Heart left ventricle (tissue), 16 donors: ENCODE measurements around the gene STAC2. TPM values are rescaled to one million over a fixed set of nuclear protein-coding genes. Genes with fewer than 3 reads are reported as not detected.

ENCODE experiments used
- ATAC-seq, 4 donors: fragments of 200-7000 bp; cut with Tn5 transposase; one replicate each; pipeline ENCODE4 v1.9.1; 2020 to 2022; ENCODE audit warnings: moderate library complexity in 4 of 4, mild to moderate bottlenecking in 3 of 4, moderate number of reproducible peaks in 1 of 4
- DNase-seq, 5 donors: peaks; one replicate each; pipeline ENCODE4 v3.0.0-alpha.2; 2020
- H3K27ac ChIP-seq, 12 donors: fragments of 200-600 bp; sonication (generic) in 4 of 12; one replicate each; pipeline versions ENCODE4 v1.5.0 to v1.8.0; 2016 to 2022; ENCODE audit warnings: mild to moderate bottlenecking in 2 of 12
- H3K27me3 ChIP-seq, 9 donors: fragments of 200-600 bp; sonication (generic) in 2 of 9; one replicate each; pipeline versions ENCODE4 v1.5.1 to v1.8.0; 2016 to 2022; ENCODE audit warnings: mild to moderate bottlenecking in 3 of 9
- H3K36me3 ChIP-seq, 9 donors: fragments of 200-600 bp; sonication (generic) in 2 of 9; one replicate each; pipeline versions ENCODE4 v1.5.0 to v1.8.0; 2018 to 2022; ENCODE audit warnings: mild to moderate bottlenecking in 2 of 9
- H3K4me1 ChIP-seq, 12 donors: fragments of 200-600 bp; sonication (generic) in 4 of 12; one replicate each; pipeline versions ENCODE4 v1.5.0 to v1.8.0; 2016 to 2022; ENCODE audit warnings: mild to moderate bottlenecking in 3 of 12
- H3K4me3 ChIP-seq, 12 donors: fragments of 200-600 bp; sonication (generic) in 4 of 12; one replicate each; pipeline versions ENCODE4 v1.5.0 to v1.8.0; 2017 to 2022; ENCODE audit warnings: mild to moderate bottlenecking in 9 of 12, moderate library complexity in 4 of 12
- H3K9me3 ChIP-seq, 12 donors: fragments of 200-600 bp; sonication (generic) in 4 of 12; one replicate each; pipeline versions ENCODE4 v1.5.0 to v1.8.0; 2016 to 2022; ENCODE audit warnings: mild to moderate bottlenecking in 1 of 12
- POLR2A ChIP-seq, 2 donors: fragments of 450-650 bp; IDR thresholded peaks; one replicate each; pipeline ENCODE4 v1.6.1; 2017; ENCODE audit warnings: antibody characterized with exemption in 2 of 2, mild to moderate bottlenecking in 2 of 2, moderate library complexity in 2 of 2
- WGBS, 4 donors: extraction: QIAGEN DNeasy Blood & Tissue Kit in 2 of 4; methylation state at CpG; one replicate each; pipeline versions ENCODE4 v1.1.5 to v1.1.7; 2013 to 2018; 5-methylcytosine and 5-hydroxymethylcytosine counted together
- intact Hi-C, 10 donors: fragments of 100-400 bp; cut with DNase I; formaldehyde crosslinking; loops; one replicate each; pipeline versions ENCODE4 v1.11.1 to v1.14.2; 2022
- polyA plus RNA-seq, 2 donors: library from polyadenylated mRNA; stranded (reverse); fragments of 200-250 nt; gene quantifications; one replicate each; pipeline ENCODE4 v1.2.3, GENCODE V29; 2013
- total RNA-seq, 9 donors: library from RNA; depleted of rRNA in 2 of 9; stranded (reverse); fragments of >200 nt in 2 of 9; fragmentation: NEBNext Ultra II Directional in 3 of 9; extraction: Animal tissue kit (Norgen Biotek cat#: 25700) in 3 of 9; gene quantifications; one replicate each; pipeline versions ENCODE4 v1.1.0 to v1.2.4, GENCODE V29; 2016 to 2023
- TF ChIP-seq, protein P1 (sequence below), 12 donors: fragments of 200-600 bp; sonication (generic) in 4 of 12; IDR thresholded peaks; one replicate each; pipeline versions ENCODE4 v1.5.0 to v1.8.0; 2018 to 2022; ENCODE audit warnings: antibody characterized with exemption in 12 of 12, mild to moderate bottlenecking in 5 of 12
- donor health status: ischemic (EF 13 %, LVEDD 7.1; RV severe dilation, severe dysfunction).
- donor health status: healthy with polysubstance abuse.
- donor health status: DM: no; HTN: yes; CAD: no.
- donor health status: DM: no; HTN: no; CAD: no.
- donor health status: ischemic (EF 25% LVEDD 6.9; RV normal size, moderate dysfunction).
- donor health status: ischemic (EF 25% LVEDD 5.7; RV mildly dilated, moderate dysfunction).
- donor health status: healthy.
- donor health status: DM: yes; HTN: yes; CAD: no.
- donor health status: ischemic (EF 35%, LVEDD 5.7; RV mildly dilated, moderate dysfunction).
- donor health status: nonischemic (EF 11% LVEDD 7.7; RV severe dilation, severe dysfunction).
- donor health status: DM: yes; HTN: yes; CAD: no.
- donor health status: PGD.
- donor health status: ischemic (EF 29% LVEDD 5.4; RV normal size, mild dysfunction).
- donor health status: nonischemic (EF 23%, LVEDD 6.1; RV moderate dilation, normal function).

The STAC2 gene
- total and polyA plus RNA-seq, 11 donors: 0.16 to 5.3 (median 0.36) TPM

DNA sequence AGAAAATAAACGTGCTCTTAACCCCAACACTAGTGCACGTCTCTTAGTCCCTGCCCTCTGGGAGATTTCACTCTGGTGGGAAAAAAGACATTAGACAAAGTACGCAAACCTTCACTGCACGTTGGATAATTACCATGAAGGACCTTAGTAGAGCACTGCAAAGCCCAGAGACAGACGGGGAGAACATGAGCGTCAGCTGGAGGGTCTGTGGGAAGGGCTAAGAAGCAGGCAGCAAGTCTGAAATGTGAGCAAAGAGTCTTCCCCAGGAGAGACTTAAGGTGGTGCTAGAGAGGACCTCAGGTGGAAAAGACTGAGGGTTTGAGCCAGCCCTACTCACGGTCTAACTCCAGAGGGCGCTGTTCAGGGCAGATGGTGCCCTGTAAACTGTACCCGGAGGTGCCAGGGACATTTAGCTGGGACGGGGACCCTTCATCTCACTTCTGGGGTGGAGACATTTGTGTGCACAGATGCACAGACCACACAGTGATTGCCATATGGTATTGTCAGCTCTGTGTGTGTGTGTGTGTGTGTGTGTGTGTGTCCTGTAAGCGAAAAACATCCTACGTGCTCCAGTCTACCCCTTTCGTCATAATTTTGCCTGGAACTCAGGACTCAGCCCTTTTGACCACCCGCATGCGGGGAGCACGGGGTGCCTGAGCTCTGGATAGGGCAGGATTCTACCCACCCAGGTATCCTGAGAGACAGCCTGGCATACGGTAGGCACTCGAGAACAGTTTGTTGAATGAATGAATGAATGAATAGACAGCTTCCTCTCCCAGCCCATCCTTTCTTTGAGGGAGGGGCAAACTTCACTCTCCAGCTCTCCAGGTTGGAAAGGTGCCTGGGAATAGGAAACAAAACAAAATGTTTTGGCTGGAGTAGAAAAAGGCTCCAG lies 10.1 kb upstream of the STAC2 start:
- TF ChIP-seq, protein P1, sequence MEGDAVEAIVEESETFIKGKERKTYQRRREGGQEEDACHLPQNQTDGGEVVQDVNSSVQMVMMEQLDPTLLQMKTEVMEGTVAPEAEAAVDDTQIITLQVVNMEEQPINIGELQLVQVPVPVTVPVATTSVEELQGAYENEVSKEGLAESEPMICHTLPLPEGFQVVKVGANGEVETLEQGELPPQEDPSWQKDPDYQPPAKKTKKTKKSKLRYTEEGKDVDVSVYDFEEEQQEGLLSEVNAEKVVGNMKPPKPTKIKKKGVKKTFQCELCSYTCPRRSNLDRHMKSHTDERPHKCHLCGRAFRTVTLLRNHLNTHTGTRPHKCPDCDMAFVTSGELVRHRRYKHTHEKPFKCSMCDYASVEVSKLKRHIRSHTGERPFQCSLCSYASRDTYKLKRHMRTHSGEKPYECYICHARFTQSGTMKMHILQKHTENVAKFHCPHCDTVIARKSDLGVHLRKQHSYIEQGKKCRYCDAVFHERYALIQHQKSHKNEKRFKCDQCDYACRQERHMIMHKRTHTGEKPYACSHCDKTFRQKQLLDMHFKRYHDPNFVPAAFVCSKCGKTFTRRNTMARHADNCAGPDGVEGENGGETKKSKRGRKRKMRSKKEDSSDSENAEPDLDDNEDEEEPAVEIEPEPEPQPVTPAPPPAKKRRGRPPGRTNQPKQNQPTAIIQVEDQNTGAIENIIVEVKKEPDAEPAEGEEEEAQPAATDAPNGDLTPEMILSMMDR (IDR thresholded peaks at IDR 0.05): peak in 11 of 12 donors; percentile 18 to 57 (median 39)
- no peak for TF ChIP-seq POLR2A (IDR thresholded peaks at IDR 0.05)
- peaks cover 0 to 27% (median 8%) of the 10 kb centered on the region in 12 donors for H3K4me1 ChIP-seq
- no peaks in the 10 kb centered on the region for H3K36me3 ChIP-seq
- 31 to 41% (median 39%) methylated on average over 14 to 18 of the region's 18 CpGs for WGBS, 4 donors
- H3K9me3 ChIP-seq: no peaks in the 10 kb centered on the region
- no peak overlapping the region for H3K27ac ChIP-seq
- H3K4me3 ChIP-seq: no peak overlapping the region
- H3K27me3 ChIP-seq: peaks cover 0 to 53% (median 14%) of the 10 kb centered on the region in 9 donors
- ATAC-seq (peak in 3 of 4 donors; percentile 29 to 45 (median 31)), DNase-seq (peak in 1 of 5 donors; percentile 20)
- intact Hi-C loops: loop anchor here in 3 of 10 donors (10.0 kb wide), 3 partner anchors 51 to 251 kb away; partner anchors contain the start of gene ARL5C (in 1 of the 3)

DNA sequence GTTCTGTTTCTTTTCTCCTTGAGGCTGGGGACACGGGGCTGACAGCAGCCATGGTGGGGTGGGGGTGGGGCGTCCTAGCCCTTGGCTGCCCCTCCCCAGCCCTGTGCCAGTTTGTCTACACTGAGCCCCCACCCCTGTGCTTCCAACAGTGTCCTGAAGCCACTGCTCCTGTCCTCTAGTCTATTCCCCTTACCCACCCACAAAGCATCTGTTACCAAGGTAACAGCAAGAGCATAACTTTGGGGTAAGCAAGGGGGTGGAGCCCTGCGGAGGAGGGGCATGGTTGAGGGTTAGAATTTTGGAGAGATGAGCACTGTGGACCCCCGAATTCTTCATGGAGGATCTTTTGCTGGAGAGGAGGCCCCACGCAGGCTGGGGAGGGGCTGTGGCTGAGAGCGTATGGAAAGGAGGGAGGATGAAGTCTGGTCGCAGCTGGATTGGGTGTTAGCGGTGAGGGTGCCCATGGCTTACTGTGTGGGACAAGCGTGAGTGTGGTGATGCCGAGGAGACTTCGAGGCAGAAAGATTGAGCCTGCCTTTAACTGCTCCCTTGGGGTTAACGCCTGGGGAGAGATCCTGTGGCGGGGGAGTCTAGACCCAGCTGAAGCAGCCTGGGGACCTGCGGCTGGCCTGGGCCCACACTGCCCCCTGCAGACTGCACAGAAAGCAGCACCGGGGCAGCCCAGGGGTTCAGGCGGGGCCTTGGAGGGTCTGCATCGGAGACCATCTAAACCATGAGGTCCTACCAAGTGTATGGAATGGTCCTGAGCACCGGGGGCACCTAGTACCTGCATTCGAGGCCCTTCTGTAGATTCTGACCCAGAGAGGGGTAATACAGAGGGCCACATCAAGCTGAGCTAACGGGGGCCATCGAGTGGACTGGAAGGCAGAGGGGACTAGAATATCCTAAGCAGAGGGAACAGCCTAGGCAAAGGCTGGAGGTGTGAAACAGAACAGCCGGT lies 6.1 kb upstream of the STAC2 start:
- Histone ChIP-seq H3K36me3 (no peaks in the 10 kb centered on the region), H3K27me3 (peaks cover 0 to 66% (median 27%) of the 10 kb centered on the region in 9 donors), H3K9me3 (no peaks in the 10 kb centered on the region), H3K4me1 (peaks cover 0 to 14% (median 7%) of the 10 kb centered on the region in 12 donors), H3K4me3 (peak overlapping the region in 2 of 12 donors; percentile 8 to 10), H3K27ac (no peak overlapping the region)
- peak in 4 of 5 donors; percentile 39 to 73 (median 60) for DNase-seq
- ATAC-seq: peak; percentile 47 to 86 (median 82)
- 11 to 13% (median 12%) methylated on average over 22 of the region's 22 CpGs for WGBS, 4 donors
- TF ChIP-seq, protein P1 (IDR thresholded peaks at IDR 0.05): peak; percentile 68 to 81 (median 74)
- TF ChIP-seq POLR2A (IDR thresholded peaks at IDR 0.05): no peak
- intact Hi-C loops: loop anchor here in 5 of 10 donors (1.0 to 10.0 kb wide), 7 partner anchors 23 to 250 kb away; partner anchors contain the start of gene ARL5C (in 1 of the 5)

DNA sequence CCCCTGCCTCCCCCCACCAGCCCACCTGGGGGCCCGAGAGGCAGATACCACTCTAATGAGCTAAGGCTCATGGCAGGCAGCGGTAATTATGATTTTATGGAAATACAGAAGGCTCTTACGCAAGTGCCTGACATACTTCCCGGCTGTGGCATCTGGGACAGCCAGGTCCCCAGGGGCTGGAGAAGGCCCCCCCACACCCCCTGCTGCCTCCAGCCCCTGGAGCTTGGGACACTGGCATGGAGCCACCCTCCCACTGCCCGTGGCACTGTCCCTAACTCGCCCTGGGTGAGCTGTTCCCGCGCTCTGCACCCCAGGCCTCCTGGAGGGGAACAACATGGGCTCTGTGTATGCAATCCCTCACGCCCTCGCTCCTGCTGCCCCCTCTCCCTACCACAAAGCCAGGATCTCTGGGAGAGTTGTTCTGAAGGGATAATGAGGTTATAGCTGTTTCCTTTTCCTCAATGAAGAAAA lies 5.4 kb upstream of the STAC2 start:
- 49 to 58% (median 54%) methylated on average over 5 to 10 of the region's 10 CpGs for WGBS, 4 donors
- Histone ChIP-seq H3K4me1 (peaks cover 0 to 19% (median 9%) of the 10 kb centered on the region in 12 donors), H3K36me3 (no peaks in the 10 kb centered on the region), H3K27me3 (peaks cover 0 to 73% (median 31%) of the 10 kb centered on the region in 9 donors), H3K4me3 (no peak overlapping the region), H3K9me3 (no peaks in the 10 kb centered on the region), H3K27ac (no peak overlapping the region)
- ATAC-seq (no peak), DNase-seq (peak in 1 of 5 donors; percentile 46)
- intact Hi-C loops: loop anchor here in 4 of 10 donors (5.0 to 10.0 kb wide), 5 partner anchors 39 to 249 kb away; partner anchors contain the start of gene ARL5C (in 1 of the 4)
- TF ChIP-seq, protein P1 (IDR thresholded peaks at IDR 0.05): no peak
- no peak for TF ChIP-seq POLR2A (IDR thresholded peaks at IDR 0.05)
